HG02884 (cell line): ENCODE measurements around the gene NEDD4L.

Source experiments
- ATAC-seq: cut with Tn5 transposase; IDR thresholded peaks from one replicate; pipeline ENCODE4 v1.9.1; 2021; ENCODE audit warnings: mild to moderate bottlenecking, moderate library complexity; ENCODE audit not compliant: unreplicated experiment

Gene NEDD4L

DNA sequence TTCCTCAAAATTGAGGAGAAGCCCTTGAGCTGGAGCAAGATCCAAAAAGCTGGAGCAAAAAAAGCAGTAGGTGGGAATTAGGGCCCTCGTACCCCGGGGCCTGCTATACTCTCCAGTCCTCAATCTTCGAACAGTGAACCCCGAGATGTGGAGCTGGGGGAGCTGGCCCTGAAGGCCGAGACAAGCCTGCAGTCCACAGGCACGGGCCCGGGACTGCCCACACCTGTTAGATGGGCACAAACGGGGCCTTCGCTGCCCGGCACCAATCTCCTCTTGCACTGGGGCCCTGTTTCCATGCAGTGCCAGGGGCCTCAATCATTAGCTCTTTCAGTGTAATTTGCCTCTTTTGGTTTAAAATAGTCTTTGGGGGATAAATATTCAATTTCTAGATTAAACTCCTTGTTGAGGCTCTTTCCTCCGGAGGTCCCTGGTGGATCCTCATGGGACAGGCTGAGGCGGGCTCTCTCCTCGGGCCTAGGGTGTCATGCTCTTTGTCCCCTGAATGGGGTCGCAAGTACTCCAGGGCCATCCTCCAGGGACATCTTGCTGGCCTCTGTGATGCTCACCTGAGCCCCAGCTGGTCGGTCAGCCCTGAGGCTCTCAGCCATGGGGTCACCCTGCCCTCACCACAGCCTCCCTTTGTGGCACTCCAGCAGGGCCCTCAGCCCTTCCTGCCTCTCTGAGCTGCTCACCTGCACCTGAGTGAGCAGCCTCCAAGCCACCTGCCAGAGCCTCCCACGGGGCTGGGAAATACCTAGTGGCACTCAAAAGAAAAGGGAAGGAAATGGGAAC, 361.3 kb downstream of the NEDD4L start:
- ATAC-seq = no peak

DNA sequence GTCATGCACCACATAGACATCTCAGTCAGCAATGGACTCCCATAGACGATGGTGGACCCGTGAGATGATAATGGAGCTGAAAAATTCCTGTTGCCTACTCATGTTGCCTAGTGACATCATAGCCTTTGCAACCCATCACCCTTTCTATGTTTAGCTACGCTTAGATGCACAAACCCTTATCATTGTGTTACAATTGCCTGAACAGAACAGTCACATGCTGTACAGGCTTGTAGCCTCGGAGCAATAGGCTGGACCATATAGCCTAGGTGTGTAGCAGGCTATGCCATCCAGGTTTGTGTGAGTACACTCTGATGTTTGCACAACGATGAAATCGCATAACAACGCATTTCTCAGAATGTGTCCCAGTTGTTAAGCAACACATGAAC, 363.2 kb downstream of the NEDD4L start:
- ATAC-seq = no peak

DNA sequence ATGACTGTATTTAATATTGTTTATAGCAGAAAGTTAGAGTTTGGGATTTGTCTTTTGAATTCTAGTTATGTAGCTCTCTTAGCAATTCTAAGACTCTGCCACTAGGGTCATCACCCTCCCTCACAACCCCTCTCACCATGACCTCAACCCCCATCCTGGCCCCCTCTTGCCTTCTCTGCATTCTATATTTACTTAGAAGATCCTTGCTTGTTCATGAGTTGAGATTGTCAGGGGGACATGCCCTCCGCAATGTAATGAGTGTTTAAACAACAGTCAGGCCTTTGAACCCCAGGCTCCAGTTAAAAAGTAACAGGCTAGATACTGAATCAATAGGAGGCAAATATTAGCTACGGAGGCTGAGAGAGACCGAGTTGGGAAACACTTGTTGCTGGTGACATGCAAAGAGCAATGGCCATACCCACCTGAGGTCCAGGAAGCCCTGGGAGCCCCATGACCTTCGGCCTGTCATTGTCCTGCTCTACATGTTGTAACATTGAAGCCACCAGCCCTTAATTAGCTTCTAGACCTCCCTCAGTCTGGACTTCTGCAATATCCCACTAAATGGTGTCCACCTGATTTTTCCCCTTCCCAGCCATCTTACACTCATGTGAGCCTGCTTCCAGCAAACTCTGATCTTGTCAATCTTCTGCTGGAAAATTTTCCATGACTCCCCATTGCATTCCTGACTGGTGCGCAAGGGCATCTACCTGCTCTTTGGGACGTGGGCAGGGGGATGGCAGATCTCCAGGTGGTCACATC, 363.8 kb downstream of the NEDD4L start:
- no peak for ATAC-seq

GRCh38 chr18:58408665-58409064, 364.6 kb downstream of the NEDD4L start:
- no peak for ATAC-seq

DNA sequence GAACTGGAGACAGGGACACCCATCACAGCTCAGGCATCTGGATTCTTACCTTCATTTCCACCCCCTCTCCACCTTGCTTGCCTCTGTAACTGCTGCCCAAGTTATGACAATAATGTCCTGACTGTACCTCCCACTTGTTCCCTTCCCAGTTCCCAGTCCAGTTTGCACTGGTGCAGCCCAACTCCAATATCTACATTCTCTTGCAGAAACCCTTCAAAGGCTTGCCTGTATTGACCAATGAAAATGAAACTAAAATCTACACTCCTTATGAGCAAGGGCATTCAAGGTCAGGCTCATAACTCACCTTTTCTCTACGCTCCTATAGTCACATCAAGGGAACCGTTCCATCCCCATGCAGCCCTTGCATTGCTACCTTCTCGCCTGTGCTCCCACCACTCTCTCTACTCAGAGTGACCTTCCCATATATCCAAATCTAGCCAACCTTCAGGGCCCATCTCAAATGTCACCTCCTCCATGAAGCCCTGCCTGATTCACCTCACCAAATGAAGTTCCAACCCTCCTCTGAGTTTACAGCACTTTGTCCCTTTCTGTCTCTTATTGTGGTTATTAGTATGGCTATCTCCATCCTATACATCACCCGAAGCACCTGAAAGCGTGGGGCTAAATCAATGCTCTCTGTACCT, 365.9 kb downstream of the NEDD4L start:
- ATAC-seq = no peak

- no peak for ATAC-seq
These were observed 367.3 kb downstream of the NEDD4L start for GRCh38 chr18:58411323-58411722.

GRCh38 chr18:58412844-58413666, 369.0 kb downstream of the NEDD4L start:
- no peak for ATAC-seq

GRCh38 chr18:58413667-58414628, 369.9 kb downstream of the NEDD4L start:
- ATAC-seq = no peak

DNA sequence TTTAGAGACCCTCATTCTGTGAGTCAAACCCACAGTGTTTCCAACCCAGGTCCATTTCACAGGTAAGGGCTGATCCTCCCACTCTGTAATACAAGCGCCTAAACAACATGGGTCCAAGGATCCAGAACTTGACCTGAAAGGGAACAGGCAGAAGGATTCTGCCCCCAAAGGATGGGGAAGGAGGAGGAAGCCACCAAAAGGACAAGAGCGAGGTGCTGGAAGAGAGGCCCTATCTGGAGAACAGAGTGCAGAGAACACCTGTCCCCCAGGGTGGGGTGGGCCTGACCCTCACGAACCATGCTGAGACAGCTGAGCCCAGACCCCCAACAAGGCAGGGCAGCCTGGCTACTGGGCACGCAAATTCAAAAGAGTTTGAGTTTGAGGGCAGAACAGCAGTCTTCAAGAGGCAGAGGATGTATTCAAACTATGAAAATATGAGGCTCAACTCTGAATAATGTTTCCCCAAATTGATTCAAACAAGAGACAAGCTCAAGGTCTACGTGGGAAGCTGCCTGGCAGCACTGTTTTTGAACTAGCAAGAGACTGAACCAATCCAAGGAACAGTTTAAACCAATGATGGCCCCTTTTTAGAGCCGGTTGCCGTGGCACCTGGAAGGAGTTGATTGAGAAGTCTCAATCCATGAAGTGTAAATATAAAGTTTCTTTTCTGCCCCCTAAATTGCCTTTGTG, 372.1 kb downstream of the NEDD4L start:
- no peak for ATAC-seq

DNA sequence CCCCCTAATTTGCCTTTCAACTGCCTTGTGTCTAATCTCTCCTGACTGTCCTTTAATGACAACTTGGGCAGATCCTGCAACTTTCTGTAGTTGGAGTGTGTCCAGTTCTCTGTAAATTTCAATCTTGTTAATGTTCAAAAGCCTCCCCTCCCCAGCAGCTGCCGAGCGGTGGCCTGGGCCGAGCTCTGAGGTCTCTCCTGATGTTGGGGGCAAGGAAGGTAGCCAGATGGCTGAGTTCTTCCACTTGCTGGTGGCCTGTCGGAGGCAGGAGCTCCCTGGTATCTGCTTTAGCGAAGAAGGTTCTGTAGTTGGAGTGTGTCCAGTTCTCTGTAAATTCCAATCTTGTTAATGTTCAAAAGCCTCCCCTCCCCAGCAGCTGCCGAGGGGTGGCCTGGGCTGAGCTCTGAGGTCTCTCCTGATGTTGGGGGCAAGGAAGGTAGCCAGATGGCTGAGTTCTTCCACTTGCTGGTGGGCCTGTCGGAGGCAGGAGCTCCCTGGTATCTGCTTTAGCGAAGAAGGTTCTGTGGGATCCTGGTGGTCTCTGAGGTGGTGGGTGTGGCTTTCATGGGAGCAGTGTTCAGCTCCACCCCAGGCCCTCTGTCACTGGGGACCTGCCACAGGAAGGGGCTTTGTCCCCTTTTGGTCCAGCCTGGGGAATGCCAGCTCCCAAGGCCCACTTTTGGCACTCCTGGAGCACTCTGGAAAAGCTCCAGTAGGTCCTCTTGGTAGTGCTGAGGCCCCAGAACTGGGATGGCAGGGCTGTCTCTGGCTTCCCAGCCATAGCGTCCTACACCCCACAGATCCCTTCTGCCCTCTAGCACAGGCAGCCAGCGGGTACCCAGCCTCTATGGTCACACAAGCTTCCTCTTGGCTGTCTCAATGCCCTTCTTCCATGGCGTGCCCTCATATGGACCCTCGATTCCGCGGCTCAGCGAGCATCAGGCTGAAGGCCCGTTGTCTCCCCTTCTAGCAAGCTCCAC, 373.0 kb downstream of the NEDD4L start:
- no peak for ATAC-seq

DNA sequence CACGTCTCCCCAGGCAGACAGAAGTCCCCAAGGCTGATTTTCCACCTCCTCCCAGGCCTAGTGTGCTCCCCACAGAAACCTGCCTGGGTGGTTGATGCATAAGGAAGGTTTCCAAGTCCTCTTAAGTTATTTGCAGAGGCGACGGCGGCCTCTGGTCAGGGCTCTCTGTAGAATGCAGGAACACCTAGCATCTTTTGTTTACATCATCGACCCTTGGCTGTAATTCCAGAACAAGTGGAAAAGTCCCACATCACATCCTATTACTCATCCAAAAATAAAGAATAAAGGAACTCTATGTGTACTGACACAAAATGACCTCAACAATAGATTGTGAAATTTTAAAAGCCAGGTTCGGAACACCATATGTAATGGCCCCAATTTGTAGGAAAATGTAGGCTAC, 373.7 kb downstream of the NEDD4L start:
- no peak for ATAC-seq

DNA sequence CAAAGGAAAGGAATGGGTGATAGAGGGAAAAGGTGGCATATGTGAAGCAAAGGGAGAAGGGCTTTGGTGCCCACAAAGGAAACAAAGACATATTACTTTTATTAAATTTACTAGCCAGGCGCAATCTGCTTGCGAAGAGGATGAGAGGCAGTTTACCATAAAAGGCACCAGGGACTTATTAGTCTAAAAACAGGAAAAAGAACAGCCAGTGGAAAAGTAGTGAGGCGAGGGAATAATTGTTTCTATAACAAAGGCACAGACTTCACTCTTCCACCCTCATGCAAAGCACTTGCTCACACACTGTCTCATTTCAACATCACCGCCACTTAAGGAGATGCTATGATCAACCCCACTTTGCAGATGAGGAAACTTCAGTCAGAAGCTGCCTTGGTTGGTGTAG, 374.3 kb downstream of the NEDD4L start:
- no peak for ATAC-seq

- no peak for ATAC-seq
These were observed 375.7 kb downstream of the NEDD4L start for GRCh38 chr18:58419587-58420199.

GRCh38 chr18:58426611-58427010, 382.6 kb downstream of the NEDD4L start:
- no peak for ATAC-seq

DNA sequence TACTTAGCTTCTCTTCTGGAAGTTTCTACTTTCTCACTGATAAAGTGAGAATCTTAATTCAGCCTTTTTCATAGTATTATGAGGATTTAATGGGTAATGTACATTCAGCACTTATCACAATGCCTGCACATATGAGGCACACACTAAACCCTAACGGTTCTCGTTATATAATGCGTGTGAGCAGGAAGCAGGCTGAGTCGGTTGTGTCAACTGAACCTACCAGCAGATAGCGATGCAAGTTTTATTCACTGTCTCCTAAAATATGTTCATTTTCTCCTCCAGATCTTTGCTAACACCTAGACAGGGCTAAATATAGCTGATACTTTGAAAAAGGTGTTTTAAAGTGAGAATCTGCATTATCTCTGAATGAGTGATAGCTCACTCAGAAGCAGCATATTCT, 383.3 kb downstream of the NEDD4L start:
- ATAC-seq = no peak

DNA sequence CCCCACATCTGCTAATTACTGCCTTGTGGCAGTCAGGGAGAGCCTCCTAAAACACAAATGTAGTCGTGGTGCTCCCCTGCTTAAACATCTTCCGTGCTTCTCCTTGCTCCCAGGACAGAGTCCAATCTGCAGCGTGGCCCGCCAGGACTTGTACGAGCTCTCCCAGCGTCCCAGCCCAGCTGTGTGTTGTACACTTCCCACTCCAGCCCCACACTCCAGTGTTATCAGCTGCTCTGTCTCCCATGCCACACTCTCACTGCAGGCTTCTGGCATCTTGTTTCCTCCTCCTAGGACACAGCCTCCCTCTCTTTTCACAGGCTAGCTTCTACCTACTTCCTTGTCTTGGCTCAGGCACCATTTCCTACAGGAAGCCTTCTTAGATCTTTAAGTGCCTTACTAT, 385.4 kb downstream of the NEDD4L start:
- ATAC-seq = no peak

- no peak for ATAC-seq
These were observed 387.2 kb downstream of the NEDD4L start for GRCh38 chr18:58431215-58431614.
